Measurements from ENCODE around the gene GPR157.

The GPR157 gene

DNA sequence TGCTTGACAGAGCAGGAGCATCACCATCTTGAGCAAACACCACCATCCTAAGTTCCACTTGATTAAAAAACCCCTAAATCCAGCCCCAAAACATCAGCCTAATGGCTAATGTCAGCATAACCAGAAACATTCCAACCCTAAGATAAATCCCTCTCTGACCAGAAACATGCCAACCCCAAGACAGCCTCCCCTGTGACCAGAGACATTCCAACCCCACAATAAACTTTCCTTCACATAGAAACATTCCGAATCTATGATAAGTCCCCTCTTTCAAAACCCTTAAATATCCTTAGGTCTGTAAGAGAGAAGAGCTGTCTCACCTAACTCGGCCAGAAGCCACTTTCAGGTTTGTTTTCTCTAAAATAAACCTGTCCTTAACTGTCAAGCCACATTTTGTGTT, 42.1 kb downstream of the GPR157 start:
- no peak for DNase-seq (ENCODE audit: low read depth)

GRCh38 chr1:9086045-9086444, 42.9 kb downstream of the GPR157 start:
- no peak for DNase-seq (ENCODE audit: low read depth)

- no peak for DNase-seq (ENCODE audit: low read depth)
Measured at GRCh38 chr1:9085306-9085940, 43.5 kb downstream of the GPR157 start.

DNA sequence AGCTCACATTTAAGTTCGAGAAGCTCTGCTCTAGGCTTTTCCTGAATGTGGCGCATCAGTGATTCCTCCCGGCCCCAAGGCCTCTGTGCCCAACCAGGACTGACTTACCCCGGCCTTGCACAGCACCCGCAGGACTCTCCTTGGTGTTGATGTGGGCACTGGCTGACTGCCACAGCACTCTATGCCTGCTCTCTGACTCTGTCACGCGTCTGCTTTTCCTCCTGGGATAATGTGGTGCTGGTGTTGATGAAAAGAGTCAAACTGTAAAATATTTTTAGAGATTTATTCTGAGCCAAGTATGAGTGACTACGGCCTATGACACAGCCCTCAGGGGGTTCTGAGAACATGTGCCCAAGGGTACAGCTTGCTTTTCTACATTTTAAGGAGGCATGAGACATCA, 44.0 kb downstream of the GPR157 start:
- DNase-seq (ENCODE audit: low read depth), result no peak

DNA sequence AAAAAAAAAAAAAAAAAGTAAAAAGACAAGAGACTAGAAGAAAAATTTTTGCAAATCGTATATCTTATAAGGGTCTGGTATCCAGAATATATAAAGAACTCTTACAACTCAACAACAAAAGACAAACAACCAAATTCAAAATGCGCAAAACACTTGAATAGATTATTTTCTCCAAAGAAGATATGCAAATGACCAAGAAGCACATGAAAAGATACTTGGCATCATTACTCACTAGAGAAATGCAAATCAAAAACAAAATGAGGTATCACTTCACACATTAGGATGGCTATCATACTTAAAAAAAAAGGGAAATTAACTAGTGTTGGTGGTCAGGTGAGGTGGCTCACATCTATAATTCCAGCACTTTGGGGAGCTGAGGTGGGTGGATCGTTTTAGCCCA, 47.4 kb downstream of the GPR157 start:
- no peak for DNase-seq (ENCODE audit: low read depth)

- no peak for DNase-seq (ENCODE audit: low read depth)
Measured at GRCh38 chr1:9080705-9081291, 48.1 kb downstream of the GPR157 start.

GRCh38 chr1:9079988-9080704, 48.8 kb downstream of the GPR157 start:
- no peak for DNase-seq (ENCODE audit: low read depth)

GRCh38 chr1:9078752-9079500, 50.0 kb downstream of the GPR157 start:
- DNase-seq (ENCODE audit: low read depth), result no peak

GRCh38 chr1:9078015-9078751, 50.7 kb downstream of the GPR157 start:
- DNase-seq (ENCODE audit: low read depth), result no peak

GRCh38 chr1:9075022-9075421, 53.9 kb downstream of the GPR157 start:
- DNase-seq (ENCODE audit: low read depth), result no peak

DNA sequence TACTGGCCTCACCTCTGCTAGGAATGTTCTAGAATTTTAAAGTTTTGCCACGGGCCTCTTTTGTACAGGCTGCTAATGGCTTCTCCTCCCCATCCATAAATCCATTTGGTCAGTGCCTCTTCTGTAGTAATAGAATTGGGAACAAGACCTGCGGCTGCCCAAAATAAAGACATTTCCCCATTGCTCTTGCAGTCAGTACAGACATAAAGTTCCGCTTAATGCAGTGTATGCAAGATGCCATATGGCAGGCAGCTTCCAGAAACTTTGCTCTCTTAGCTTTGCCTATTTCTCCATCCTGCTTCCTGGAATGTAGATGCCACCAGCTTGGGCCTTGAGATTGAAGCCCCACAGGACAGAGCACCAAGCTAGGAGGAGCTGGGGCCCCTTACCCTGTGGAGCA, 55.8 kb downstream of the GPR157 start:
- DNase-seq (ENCODE audit: low read depth), result no peak

DNA sequence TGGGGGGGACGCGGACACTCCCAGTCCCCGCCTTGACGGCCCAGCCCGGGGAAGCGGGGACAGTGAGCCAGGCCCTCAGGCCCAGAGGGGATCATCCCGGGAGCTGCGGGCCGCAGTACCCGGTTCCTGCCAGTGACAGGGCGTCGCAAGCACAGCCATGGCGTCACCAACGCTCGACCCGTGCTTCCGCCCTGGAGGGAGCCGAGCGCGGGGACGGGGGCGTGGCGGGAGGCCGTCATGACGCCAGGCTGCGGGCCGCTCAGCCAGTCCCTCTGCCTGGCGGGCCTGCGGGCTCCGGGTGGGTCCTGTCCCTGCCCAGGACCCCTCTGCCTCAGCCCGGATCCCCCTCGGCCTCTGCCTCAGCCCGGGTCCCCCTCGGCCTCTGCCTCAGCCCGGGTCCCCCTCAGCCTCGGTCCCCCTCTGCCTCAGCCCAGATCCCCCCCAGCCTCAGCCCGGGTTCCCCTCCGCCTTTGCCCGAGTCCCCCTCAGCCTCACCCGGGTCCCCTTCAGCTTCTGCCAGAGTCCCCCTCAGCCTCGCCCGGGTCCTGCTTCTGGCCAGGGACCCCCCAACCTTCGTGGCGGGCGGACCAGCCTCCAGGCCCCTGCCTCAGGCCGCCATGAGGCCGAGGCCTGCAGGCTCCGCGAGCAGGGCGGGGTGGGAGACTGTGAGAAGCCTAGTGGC, 57.2 kb downstream of the GPR157 start:
- DNase-seq (ENCODE audit: low read depth), result no peak

- no peak for DNase-seq (ENCODE audit: low read depth)
Measured at GRCh38 chr1:9070486-9070885, 58.4 kb downstream of the GPR157 start.

DNA sequence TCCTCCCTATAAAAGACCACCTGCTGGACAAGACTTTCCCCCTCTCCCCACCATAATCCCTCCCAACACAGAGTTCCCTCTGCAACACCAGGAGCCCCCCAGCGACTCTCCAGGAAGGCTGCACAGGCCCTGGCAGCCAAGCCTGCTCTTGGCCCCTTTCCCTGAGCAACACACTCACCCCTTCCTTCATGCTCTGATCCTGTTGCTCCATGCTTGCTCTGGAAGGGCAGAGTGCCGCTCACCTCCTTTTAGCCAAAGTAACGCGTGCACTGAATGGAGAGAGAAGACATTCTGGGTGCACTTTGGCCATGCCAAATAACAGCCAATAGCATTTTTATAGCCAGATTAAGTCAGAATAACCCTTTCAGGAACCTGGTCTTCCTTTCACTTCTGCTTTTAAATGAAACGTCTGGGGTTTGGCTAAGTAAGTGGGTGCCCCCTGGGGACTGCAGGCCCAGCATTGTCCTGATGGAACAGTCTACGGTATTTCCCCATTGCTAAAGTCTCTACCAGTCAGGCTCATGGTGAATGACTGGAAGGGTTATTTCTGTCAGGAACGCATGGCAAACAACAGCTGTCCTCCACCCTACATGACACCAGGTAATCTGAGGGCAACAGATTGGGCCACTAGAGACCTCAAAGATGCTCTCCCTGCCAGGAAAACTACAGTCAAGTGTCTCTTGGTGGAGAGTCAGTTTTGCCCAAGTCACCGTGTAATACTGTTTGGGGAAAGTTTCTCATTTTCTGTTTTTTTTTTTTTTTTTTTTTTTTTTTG, 59.4 kb downstream of the GPR157 start, which contains the start of gene SLC2A5:
Gene SLC2A5, minus strand, starts transcription at position 310 of the 775 bp plus-strand sequence. Its CDS starts 99 bp downstream, at position 211.
- no peak for DNase-seq (ENCODE audit: low read depth)

DNA sequence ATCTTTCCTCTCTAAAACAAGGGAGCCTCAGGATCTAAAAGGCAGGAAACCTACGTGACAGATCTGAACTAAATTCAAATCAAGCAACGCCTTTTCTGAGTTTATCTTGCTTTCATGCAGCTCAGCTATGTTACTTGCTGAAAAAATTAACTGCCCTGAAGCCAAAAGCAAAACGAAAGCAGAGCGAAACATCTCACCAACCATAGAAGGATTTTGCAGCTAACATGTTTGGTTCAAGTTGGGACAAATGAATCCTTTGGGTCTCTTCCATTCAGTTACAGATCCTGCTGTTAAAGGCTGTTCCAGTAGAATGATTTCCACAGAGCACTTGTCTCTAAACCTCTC, 59.9 kb downstream of the GPR157 start:
- DNase-seq (ENCODE audit: low read depth), result no peak

- no peak for DNase-seq (ENCODE audit: low read depth)
Measured at GRCh38 chr1:9066945-9067807, 61.7 kb downstream of the GPR157 start.

DNA sequence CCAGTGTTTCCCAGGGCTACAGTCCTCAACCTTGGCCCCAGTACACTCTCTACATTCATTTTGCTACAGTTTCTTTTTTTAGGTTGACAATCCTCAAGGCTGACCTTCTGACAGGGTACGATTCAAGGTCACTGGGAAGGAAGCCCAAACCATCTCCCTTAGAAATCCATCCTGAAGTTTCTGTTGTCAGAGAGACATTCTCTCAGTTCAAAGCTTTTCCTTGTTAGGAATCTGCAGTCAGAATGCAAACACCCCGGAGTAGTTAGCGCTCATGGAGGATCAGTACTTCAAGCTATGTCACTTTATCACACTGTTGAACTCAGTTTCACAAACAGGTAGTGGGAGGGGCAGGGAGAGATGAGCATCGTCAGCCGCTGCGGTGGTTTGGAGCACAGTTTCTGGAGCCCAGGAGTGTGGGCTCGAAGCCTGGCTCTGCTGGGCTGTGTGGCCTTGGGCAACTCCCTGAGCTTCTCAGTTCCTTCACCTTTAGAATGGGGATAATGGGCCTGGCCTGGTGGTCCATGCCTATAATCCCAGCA, 63.6 kb downstream of the GPR157 start:
- DNase-seq (ENCODE audit: low read depth), result no peak

DNA sequence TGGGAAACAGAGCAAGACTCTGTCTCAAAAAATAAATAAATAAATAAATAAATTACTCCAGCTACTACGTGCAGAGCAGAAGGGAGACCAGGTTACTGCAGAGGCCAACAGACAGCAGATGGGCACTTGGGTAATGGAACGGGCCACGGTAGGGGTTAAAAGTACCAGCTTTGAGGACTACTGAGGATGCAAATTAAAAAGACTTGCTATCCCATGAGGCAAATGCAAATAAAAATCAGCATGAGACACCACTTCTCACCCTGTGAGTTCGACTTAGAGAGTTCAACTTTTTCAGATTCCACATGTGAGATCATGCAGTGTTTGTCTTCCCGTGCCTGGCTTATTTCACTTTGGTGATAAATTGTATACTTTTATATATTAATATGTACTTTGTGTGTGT, 66.1 kb downstream of the GPR157 start:
- DNase-seq (ENCODE audit: low read depth), result no peak

DNA sequence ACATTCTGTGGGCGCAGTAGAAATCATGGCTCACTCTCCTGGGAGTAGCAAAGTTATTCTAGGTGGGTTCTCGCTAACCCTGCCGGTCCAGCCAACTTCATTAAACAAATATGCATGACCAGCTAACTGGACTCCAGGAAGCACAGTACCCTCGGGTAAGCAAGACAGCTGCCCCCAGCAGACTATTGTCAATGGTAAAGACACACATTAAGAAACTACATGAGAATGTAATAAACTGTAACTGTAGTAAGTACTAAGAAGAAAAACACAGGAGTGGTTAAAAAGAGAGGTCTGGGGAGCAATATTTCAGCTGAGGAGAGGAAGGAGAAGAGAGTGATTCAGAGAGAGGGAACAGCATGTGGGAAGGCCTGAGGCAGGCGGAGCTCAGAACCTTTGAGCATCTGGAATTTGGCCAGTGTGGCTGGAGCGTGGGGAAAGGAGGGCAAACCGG, 66.9 kb downstream of the GPR157 start:
- DNase-seq (ENCODE audit: low read depth), result no peak
